Measurements from ENCODE around the gene ARHGEF16. TPM values are rescaled to one million over a fixed set of nuclear protein-coding genes. Genes with fewer than 3 reads are reported as not detected.

Gene ARHGEF16
- total RNA-seq, 1 experiment from 2014 or later = 11.2 TPM

GRCh38 chr1:3474016-3474415 lies 19.6 kb downstream of the ARHGEF16 start:
- ChIA-PET CTCF (interaction anchor here (3.2 kb wide), 1 partner anchor 21 kb away, joined by 27 read pairs; no protein-coding TSS in a partner anchor), POLR2A (ENCODE audit: low non-redundant PET) (no interaction called here)
- intact Hi-C loops (cut with micrococcal nuclease; ENCODE audit: unreplicated experiment) = no loop called here
- Histone ChIP-seq H3K27me3 (replicated peaks; ENCODE audit: insufficient read depth, low read depth, low read length, poor library complexity) (no peaks in the 10 kb centered on the region), H3K4me1 (ENCODE audit: insufficient read depth, low read length, poor library complexity, severe bottlenecking) (peaks cover 37% of the 10 kb centered on the region), H3K4me3 (ENCODE audit: low read depth, low read length, poor library complexity, severe bottlenecking) (no peak overlapping the region), H3K27ac (ENCODE audit: low read depth, low read length, poor library complexity, severe bottlenecking) (no peak overlapping the region), H3K9me3 (ENCODE audit: low read depth, low read length, poor library complexity, severe bottlenecking) (no peaks in the 10 kb centered on the region), H3K36me3 (ENCODE audit: insufficient read depth, low read length, poor library complexity, severe bottlenecking) (no peaks in the 10 kb centered on the region)
- no TSS peak for BruUV-seq (replicated peaks)
- no peak for TF ChIP-seq CTCF (conservative IDR thresholded peaks at IDR 0.05; ENCODE audit: low read depth, low read length)
- TF ChIP-seq EZH2 (IDR thresholded peaks at IDR 0.05; ENCODE audit: borderline replicate concordance, low read depth, low read length, poor library complexity, severe bottlenecking) = no peak
- no peak for DNase-seq (ENCODE audit: low spot score)

GRCh38 chr1:3474421-3474820 lies 20.0 kb downstream of the ARHGEF16 start:
- POLR2A ChIA-PET (ENCODE audit: low non-redundant PET) = no interaction called here
- TF ChIP-seq CTCF (conservative IDR thresholded peaks at IDR 0.05; ENCODE audit: low read depth, low read length) (no peak), EZH2 (IDR thresholded peaks at IDR 0.05; ENCODE audit: borderline replicate concordance, low read depth, low read length, poor library complexity, severe bottlenecking) (no peak)
- Histone ChIP-seq H3K9me3 (ENCODE audit: low read depth, low read length, poor library complexity, severe bottlenecking) (no peaks in the 10 kb centered on the region), H3K27ac (ENCODE audit: low read depth, low read length, poor library complexity, severe bottlenecking) (no peak overlapping the region), H3K4me3 (ENCODE audit: low read depth, low read length, poor library complexity, severe bottlenecking) (no peak overlapping the region), H3K4me1 (ENCODE audit: insufficient read depth, low read length, poor library complexity, severe bottlenecking) (peaks cover 37% of the 10 kb centered on the region), H3K27me3 (replicated peaks; ENCODE audit: insufficient read depth, low read depth, low read length, poor library complexity) (no peaks in the 10 kb centered on the region), H3K36me3 (ENCODE audit: insufficient read depth, low read length, poor library complexity, severe bottlenecking) (no peaks in the 10 kb centered on the region)
- DNase-seq (ENCODE audit: low spot score) = no peak
- intact Hi-C loops (cut with micrococcal nuclease; ENCODE audit: unreplicated experiment) = no loop called here
- CTCF ChIA-PET = no interaction called here
- BruUV-seq (replicated peaks) = no TSS peak

- TF ChIP-seq EZH2 (IDR thresholded peaks at IDR 0.05; ENCODE audit: borderline replicate concordance, low read depth, low read length, poor library complexity, severe bottlenecking) = no peak
- TF ChIP-seq CTCF (conservative IDR thresholded peaks at IDR 0.05; ENCODE audit: low read depth, low read length) = no peak
- Histone ChIP-seq H3K27me3 (replicated peaks; ENCODE audit: insufficient read depth, low read depth, low read length, poor library complexity) (no peaks in the 10 kb centered on the region), H3K4me1 (ENCODE audit: insufficient read depth, low read length, poor library complexity, severe bottlenecking) (peaks cover 33% of the 10 kb centered on the region), H3K27ac (ENCODE audit: low read depth, low read length, poor library complexity, severe bottlenecking) (no peak overlapping the region), H3K4me3 (ENCODE audit: low read depth, low read length, poor library complexity, severe bottlenecking) (no peak overlapping the region), H3K9me3 (ENCODE audit: low read depth, low read length, poor library complexity, severe bottlenecking) (no peaks in the 10 kb centered on the region), H3K36me3 (ENCODE audit: insufficient read depth, low read length, poor library complexity, severe bottlenecking) (no peaks in the 10 kb centered on the region)
- BruUV-seq (replicated peaks) = no TSS peak
- no peak for DNase-seq (ENCODE audit: low spot score)
- POLR2A ChIA-PET (ENCODE audit: low non-redundant PET) = no interaction called here
- CTCF ChIA-PET = no interaction called here
- intact Hi-C loops (cut with micrococcal nuclease; ENCODE audit: unreplicated experiment) = no loop called here
These were observed 21.5 kb downstream of the ARHGEF16 start for GRCh38 chr1:3475839-3476573.
